ENCODE results near the gene SPARCL1. TPM values are rescaled to one million over a fixed set of nuclear protein-coding genes. Genes with fewer than 3 reads are reported as not detected.
"Not testable (repeated sequence)": the region's sequence is repeated elsewhere in the genome, so short reads cannot be mapped to it uniquely, and the experiment has no call there.

The SPARCL1 gene
- total RNA-seq, 1 experiment from 2014 or later, result not detected

DNA sequence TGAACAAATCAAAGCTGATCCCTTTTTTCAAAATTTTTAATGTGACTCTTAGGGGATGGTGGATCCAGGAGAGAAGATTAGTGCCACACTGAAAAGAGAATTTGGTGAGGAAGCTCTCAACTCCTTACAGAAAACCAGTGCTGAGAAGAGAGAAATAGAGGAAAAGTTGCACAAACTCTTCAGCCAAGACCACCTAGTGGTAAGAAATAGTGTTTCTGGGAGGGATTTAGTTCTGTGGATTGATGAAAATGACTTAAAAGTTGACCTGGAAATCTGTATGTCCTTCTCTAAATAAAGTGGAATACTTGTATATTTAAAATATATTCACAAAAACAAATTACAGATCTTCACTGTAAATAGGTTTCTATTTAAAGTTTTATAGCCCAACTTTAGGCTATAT, 77.6 kb downstream of the SPARCL1 start:
- DNase-seq (ENCODE audit: low spot score), result no peak

DNA sequence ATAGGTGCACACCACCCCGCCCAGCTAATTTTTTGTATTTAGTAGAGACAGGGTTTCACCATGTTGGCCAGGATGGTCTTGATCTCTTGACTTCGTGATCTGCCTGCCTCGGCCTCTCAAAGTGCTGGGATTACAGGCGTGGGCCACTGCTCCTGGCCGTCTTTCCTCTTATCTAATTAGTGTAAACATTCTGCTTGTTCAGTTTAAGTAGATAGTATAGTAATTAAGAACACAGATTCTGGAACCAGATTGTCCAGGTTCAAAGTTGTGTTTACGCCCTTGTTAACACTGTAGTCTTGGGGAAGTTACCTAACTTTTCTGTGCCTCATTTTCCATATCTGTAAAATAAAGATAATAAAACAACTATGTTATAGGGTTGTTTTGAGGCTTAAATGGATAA, 82.8 kb downstream of the SPARCL1 start:
- not testable (repeated sequence) for DNase-seq (ENCODE audit: low spot score)

DNA sequence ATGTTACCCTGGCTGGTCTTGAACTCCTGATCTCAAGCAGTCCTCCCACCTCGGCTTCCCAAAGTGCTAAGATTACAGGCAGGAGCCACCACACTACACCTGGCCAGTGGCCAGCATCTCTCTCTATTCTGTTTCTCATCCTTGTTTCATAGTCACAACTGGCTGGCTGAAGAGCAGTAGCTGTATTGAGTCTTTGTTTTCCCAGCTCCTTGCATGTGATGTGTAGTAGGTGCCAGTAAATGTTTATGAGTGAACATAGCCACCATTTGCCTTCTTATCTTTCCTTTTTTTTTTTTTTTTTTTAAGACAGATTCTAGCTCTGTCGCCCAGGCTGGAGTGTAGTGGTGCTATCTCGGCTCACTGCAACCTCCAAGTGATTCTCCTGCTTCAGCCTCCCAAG, 83.2 kb downstream of the SPARCL1 start:
- DNase-seq (ENCODE audit: low spot score), result no peak

DNA sequence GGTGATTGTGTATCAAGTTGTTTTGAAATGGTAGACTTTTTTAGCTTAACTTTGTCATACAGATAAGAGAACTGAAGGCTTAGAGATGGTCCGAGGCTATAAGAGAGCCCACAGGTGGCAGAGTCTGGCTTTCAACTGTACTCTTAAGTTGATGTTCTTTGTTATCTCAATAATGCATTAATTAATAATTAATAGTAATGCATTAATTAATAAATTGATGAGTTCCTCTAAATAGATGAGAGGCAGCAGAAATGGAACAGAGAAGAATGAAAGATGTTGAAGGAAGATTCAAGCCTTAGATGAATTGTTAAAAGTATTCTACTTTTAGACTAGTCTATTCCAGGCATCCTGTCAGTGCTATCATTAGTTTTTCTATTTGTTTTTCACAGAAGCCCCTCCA, 84.4 kb downstream of the SPARCL1 start:
- DNase-seq (ENCODE audit: low spot score), result no peak

DNA sequence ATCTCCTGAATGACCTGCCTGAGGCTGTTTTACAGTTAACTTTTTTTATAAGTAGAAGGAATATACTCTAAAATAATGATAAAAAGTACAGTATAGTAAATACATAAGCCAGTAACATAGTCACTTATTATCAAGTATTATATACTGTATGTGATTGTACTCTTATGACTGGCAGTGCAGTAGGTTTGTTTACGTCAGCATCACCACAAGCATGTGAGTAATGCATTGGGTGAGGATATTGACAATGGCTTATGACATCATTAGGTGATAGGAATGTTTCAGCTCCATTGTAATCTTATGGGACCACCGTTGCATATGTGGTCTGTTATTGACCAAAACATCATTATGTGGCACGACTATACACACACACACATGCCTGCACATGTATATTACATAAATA, 86.3 kb downstream of the SPARCL1 start:
- no peak for DNase-seq (ENCODE audit: low spot score)

DNA sequence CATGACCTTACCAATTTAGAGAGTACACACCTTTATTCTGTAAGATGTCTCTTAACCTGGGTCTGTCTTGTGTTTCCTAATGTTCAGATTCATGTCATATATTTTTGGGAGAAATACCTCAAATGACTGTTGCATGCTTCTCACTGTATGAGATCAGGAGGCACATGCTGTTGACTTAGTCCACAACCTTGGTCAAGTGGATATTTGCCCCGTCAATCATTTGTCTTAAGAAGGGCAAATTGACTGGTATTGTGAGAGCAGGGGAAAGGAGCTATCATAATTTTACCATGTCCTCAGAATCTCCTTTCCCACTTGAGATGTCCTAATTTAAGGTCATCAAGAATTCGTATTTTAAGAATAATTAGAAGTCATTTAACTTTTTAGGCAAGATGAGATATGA, 95.8 kb downstream of the SPARCL1 start:
- DNase-seq (ENCODE audit: low spot score), result no peak

DNA sequence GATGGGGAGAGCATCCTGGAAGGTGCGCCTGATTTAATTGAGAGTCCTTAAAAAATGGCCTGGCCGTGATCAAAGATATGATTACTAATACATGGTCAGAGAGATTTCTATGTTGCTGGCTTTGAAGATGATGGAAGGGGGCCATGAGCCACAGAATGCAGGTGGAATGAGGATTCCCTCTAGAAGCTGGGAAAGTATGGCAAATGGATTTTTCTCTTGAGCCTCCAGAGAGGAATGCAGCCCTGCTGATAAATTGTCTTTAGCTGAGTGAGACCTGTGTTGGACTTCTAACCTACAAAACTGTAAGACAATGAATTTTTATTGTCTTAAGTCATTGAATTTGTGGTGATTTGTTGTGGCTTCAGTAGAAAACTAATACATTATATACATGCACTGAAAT, 99.1 kb downstream of the SPARCL1 start:
- DNase-seq (ENCODE audit: low spot score), result no peak

DNA sequence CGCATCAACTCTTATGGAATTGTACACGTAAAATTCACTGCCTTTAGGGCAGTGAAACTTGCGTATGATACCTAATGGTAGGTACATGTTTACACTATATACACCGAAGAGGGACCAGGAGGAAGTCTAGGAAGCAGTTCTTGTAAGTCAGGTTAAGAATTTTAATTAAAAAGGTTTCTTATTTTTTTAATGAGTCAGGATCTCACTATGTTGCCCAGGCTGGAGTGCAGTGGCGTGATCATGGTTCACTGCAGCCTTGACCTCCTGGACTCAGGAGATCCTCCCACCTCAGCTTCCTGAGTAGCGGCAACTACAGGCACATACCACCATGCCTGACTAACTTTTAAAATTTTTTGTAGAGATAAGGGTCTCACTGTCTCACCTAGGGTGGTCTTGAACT, 100.2 kb downstream of the SPARCL1 start:
- no peak for DNase-seq (ENCODE audit: low spot score)

DNA sequence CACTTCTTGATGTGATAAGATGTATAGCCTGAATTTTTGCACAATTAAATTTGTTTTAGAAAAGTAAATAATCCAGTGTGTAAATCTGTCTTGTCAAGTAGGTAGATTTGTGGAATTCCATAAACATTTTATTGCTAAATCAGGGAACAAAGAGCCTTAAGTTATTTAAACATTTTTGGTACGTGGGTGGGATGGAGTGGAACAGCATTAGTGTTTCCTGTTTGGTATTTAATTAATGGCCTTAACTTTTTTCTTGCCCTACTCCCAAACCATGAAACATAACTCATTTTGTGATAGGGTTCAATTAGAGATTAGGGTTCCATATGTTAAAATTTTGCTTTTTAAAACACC, 101.7 kb downstream of the SPARCL1 start:
- DNase-seq (ENCODE audit: low spot score), result no peak

DNA sequence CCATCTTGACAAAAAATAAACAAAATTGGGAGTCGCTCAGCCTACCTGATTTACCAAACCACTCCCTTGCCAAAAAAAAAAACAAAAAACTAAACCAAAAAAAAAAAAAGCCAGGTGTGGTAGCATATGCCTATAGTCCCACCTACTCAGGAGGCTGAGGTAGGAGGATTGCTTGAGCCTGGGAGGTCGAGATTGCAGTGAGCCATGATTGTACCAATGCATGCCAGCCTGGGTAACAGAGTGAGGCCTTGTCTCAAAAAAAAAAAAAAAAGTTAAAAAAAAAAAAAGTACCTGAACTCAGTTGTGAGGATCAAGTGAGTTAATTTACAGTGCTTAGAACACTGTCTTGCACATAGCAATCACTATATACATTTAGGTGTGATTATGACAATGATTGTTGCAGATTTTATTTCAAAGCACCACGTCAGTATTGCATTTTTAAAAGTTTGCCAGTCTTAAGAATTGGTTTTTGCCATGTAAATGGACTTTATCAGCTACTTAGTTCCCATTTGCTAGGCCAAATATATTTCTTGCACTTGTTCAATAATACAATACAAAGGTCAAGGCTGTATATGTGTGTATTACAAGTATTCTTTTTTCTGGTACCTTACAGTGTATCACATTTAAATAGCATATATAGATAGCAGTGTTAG, 102.2 kb downstream of the SPARCL1 start:
- DNase-seq (ENCODE audit: low spot score), result no peak

DNA sequence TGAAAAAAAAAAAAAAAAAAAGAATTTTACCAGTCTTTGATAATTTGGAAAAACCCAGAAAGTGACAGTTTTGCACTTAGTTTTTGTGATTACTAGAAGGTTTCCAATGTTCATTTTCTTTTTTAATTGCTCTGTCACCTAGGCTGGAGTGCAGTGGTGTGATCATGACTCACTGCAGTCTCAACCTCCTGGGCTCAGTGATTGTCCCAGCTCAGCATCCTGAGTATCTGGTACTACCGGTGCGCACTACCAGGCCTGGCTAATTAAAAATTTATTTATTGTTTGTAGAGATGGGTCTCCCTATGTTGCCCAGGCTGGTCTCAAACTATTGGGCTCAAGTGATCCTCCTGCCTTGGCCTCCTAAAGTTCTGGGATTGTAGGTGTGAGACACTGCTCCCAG, 103.5 kb downstream of the SPARCL1 start:
- DNase-seq (ENCODE audit: low spot score), result no peak

DNA sequence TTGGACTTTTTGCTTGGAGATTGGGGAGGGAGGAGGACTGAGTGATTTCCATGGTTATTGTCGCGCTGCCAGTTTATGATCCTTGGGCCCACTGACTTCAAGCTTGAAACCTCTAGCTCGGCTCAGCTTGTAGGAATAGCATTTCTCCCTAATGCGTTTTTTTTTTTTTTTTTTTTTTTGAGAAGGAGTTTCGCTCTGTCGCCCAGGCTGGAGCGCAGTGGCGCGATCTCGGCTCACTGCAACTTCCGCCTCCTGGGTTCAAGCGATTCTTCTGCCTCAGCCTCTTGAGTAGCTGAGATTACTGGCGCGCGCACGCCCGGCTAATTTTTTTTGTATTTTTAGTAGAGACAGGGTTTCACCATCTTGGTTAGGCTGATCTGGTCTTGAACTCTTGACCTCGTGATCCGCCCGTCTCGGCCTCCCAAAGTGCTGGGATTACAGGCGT, 105.1 kb downstream of the SPARCL1 start:
- DNase-seq (ENCODE audit: low spot score), result not testable (repeated sequence)

Other genes starting within 250 kb of the SPARCL1 start
- gene HSD17B13, start 206.5 kb downstream of the SPARCL1 start, total RNA-seq (2014; rRNA removed; shearing (Covaris generic)), result not detected in 2 replicates
- 10.4 and 13.1 TPM in 2 replicates for gene HSD17B11, start 138.2 kb downstream of the SPARCL1 start, total RNA-seq (2014; rRNA removed; shearing (Covaris generic))
- 9.1 and 19.4 TPM in 2 replicates for gene NUDT9, start 106.8 kb downstream of the SPARCL1 start, total RNA-seq (2014; rRNA removed; shearing (Covaris generic))
- not detected in 2 replicates for gene DSPP, start 79.2 kb upstream of the SPARCL1 start, total RNA-seq (2014; rRNA removed; shearing (Covaris generic))
- not detected in 2 replicates for gene DMP1, start 120.9 kb upstream of the SPARCL1 start, total RNA-seq (2014; rRNA removed; shearing (Covaris generic))

Data from HT-29 (cell line).